DOHH2 (cell line): ENCODE measurements around the gene MTA2.

Experiments
- EZH2phosphoT487 ChIP-seq: fragments of 200-600 bp; sonication (generic); IDR thresholded peaks from 2 replicates; pipeline ENCODE4 v1.6.1; 2017; ENCODE audit warnings: borderline replicate concordance, mild to moderate bottlenecking, antibody characterized with exemption, low read length, moderate library complexity, mixed read lengths
- TF ChIP-seq, protein P1 (sequence below): fragments of 200-600 bp; sonication (generic); IDR thresholded peaks from one replicate; pipeline ENCODE4 v1.5.1; 2014; ENCODE audit warnings: antibody characterized with exemption, mild to moderate bottlenecking, low read depth, low read length; ENCODE audit not compliant: poor library complexity, severe bottlenecking

DNA sequence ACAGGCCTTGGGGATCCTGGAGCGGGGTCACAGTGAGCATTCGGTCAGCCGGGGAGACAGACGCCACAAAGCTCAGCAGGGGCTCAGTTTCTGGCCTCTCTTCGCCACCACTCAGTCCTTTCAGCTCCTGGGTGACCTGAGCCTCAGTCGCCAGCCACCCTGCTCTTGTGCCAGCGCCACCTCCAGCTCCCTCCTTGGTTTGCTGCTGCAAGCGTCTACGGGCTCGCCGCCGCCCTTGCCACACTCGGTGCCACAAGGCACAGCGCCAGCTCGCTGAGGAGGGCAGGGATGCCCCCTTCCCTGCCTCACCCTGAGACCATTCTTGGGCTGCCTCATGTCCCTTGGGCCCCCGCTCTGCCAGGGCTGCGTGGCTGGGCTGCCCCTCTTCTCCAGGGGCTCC is 26.5 kb downstream of the MTA2 start:
- TF ChIP-seq, protein P1, sequence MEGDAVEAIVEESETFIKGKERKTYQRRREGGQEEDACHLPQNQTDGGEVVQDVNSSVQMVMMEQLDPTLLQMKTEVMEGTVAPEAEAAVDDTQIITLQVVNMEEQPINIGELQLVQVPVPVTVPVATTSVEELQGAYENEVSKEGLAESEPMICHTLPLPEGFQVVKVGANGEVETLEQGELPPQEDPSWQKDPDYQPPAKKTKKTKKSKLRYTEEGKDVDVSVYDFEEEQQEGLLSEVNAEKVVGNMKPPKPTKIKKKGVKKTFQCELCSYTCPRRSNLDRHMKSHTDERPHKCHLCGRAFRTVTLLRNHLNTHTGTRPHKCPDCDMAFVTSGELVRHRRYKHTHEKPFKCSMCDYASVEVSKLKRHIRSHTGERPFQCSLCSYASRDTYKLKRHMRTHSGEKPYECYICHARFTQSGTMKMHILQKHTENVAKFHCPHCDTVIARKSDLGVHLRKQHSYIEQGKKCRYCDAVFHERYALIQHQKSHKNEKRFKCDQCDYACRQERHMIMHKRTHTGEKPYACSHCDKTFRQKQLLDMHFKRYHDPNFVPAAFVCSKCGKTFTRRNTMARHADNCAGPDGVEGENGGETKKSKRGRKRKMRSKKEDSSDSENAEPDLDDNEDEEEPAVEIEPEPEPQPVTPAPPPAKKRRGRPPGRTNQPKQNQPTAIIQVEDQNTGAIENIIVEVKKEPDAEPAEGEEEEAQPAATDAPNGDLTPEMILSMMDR, result no peak
- no peak for TF ChIP-seq EZH2phosphoT487
